ENCODE results near the gene ZIC1.

ZIC1 gene

DNA sequence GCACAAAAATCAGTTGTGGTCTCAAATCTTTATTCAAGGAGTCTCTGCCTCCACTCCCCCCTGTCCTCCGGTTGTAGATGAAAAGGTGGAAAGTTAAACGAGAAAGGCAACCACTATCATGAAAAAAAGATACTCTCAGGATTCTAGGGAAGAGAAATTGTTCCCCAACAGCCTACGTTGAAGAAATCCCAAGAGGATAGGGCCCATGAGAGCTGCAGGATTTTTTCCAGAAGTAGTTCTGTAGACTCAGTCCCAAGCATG lies 14.3 kb downstream of the ZIC1 start:
- Histone ChIP-seq H3K9ac (ENCODE audit: insufficient read length, low read depth) (no peak overlapping the region), H3K4me1 (ENCODE audit: insufficient read depth, insufficient read length) (peaks cover 7% of the 10 kb centered on the region), H3K9me3 (ENCODE audit: insufficient read depth, low read length) (no peaks in the 10 kb centered on the region), H3K4me3 (ENCODE audit: insufficient read length, low read depth) (no peak overlapping the region), H3K27me3 (ENCODE audit: insufficient read depth, insufficient read length) (peaks cover 95% of the 10 kb centered on the region), H3K36me3 (ENCODE audit: insufficient read depth, insufficient read length, low read length) (no peaks in the 10 kb centered on the region)
- TF ChIP-seq SUZ12 (IDR thresholded peaks at IDR 0.05; ENCODE audit: extremely low read depth, insufficient read depth, insufficient read length): no peak
- TF ChIP-seq YY1 (IDR thresholded peaks at IDR 0.05; ENCODE audit: insufficient read depth, insufficient read length): no peak
- no peak for TF ChIP-seq ZNF274 (IDR thresholded peaks at IDR 0.05; ENCODE audit: low read depth, low read length)
- DNase-seq (ENCODE audit: low read depth, low spot score): no peak

DNA sequence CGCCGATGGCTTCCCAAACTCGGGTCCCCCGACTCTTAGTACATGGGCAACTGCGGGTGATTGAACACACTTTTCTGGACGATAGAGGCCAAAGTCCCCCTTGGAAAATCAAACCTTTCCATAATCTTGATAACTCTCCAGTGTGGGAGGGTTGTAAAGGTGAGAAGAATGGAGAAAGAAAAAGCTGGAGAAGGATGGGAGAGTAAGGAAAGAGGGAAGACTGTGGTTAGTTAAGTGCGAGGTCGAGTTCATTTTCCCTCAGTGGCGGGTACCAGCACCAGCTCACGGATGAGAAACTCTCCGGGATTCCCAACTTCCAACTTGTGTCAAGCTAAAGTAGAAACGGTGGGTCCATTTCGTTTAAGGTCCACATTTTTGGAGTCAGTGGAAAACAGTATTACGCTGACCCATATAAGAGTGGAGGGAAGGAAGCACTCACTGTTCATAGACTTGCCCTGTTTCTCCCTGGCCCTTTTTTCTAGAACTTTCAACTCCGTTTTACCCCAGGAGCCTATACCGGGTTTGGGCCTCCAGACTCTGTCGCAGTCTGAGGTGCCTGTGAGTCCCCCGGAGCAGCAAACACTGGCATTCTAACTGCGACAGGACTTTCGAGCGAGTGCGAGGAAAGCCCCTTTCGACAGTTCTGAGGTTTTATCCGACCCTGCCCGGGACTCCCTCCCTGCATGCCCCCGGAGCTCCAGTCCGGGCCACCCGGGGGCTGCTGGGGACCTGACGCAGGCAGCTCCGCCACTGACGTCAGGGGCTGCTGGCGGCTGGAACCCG lies 14.8 kb downstream of the ZIC1 start:
- H3K4me3 ChIP-seq (ENCODE audit: insufficient read length, low read depth): peak overlapping the region; percentile 19
- no peaks in the 10 kb centered on the region for H3K36me3 ChIP-seq (ENCODE audit: insufficient read depth, insufficient read length, low read length)
- H3K9ac ChIP-seq (ENCODE audit: insufficient read length, low read depth): no peak overlapping the region
- peaks cover 90% of the 10 kb centered on the region for H3K27me3 ChIP-seq (ENCODE audit: insufficient read depth, insufficient read length)
- no peak for DNase-seq (ENCODE audit: low read depth, low spot score)
- H3K9me3 ChIP-seq (ENCODE audit: insufficient read depth, low read length): no peaks in the 10 kb centered on the region
- H3K4me1 ChIP-seq (ENCODE audit: insufficient read depth, insufficient read length): peaks cover 7% of the 10 kb centered on the region
- TF ChIP-seq YY1 (IDR thresholded peaks at IDR 0.05; ENCODE audit: insufficient read depth, insufficient read length) (no peak), SUZ12 (IDR thresholded peaks at IDR 0.05; ENCODE audit: extremely low read depth, insufficient read depth, insufficient read length) (peak; percentile 15), ZNF274 (IDR thresholded peaks at IDR 0.05; ENCODE audit: low read depth, low read length) (no peak)

DNA sequence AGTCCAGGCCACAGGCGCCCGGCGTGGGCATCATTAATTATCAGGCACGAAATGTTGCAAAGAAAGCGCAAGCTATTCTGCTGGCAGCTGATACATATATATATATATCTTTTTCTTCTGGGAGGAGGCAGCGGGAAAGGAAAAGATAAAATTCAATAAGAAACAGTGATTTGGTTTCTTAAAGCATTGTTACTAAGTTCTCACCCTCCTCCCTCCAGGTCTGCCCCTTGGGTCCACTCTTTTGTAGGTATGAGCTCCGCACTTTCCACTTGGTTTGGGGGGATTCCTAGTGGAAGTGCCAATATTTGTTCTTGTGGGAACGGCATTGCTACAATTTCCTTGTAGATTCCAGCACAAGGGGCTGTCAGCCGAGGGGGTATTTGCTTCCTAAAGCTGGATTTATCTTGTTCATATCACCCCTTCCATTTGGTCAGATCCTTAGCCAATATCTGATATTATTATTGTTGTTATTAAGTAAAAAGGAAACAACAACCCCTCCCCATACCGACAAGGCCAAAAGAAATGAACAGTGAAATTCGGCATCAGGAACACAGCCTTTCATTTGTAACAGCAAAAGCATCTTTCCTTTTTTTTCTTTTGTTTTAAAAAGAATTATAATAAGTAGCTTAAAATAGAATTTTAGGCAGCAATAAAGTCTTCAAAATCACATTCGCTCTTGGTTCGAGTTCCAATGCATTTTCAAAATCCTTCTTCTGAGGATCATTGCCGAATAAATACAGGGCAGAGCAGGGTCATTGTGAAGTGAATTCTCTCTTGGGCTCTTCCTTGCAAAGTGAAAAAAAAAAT lies 15.6 kb downstream of the ZIC1 start:
- H3K36me3 ChIP-seq (ENCODE audit: insufficient read depth, insufficient read length, low read length): no peaks in the 10 kb centered on the region
- no peak for DNase-seq (ENCODE audit: low read depth, low spot score)
- H3K4me3 ChIP-seq (ENCODE audit: insufficient read length, low read depth): peak overlapping the region; percentile 19
- H3K9me3 ChIP-seq (ENCODE audit: insufficient read depth, low read length): no peaks in the 10 kb centered on the region
- TF ChIP-seq SUZ12 (IDR thresholded peaks at IDR 0.05; ENCODE audit: extremely low read depth, insufficient read depth, insufficient read length) (no peak), YY1 (IDR thresholded peaks at IDR 0.05; ENCODE audit: insufficient read depth, insufficient read length) (no peak), ZNF274 (IDR thresholded peaks at IDR 0.05; ENCODE audit: low read depth, low read length) (no peak)
- H3K27me3 ChIP-seq (ENCODE audit: insufficient read depth, insufficient read length): peaks cover 82% of the 10 kb centered on the region
- peaks cover 5% of the 10 kb centered on the region for H3K4me1 ChIP-seq (ENCODE audit: insufficient read depth, insufficient read length)
- H3K9ac ChIP-seq (ENCODE audit: insufficient read length, low read depth): no peak overlapping the region

GRCh38 chr3:147425388-147425850 lies 16.3 kb downstream of the ZIC1 start:
- H3K4me1 ChIP-seq (ENCODE audit: insufficient read depth, insufficient read length): peaks cover 3% of the 10 kb centered on the region
- DNase-seq (ENCODE audit: low read depth, low spot score): no peak
- H3K9me3 ChIP-seq (ENCODE audit: insufficient read depth, low read length): no peaks in the 10 kb centered on the region
- no peaks in the 10 kb centered on the region for H3K36me3 ChIP-seq (ENCODE audit: insufficient read depth, insufficient read length, low read length)
- no peak overlapping the region for H3K4me3 ChIP-seq (ENCODE audit: insufficient read length, low read depth)
- H3K9ac ChIP-seq (ENCODE audit: insufficient read length, low read depth): no peak overlapping the region
- peaks cover 76% of the 10 kb centered on the region for H3K27me3 ChIP-seq (ENCODE audit: insufficient read depth, insufficient read length)
- TF ChIP-seq YY1 (IDR thresholded peaks at IDR 0.05; ENCODE audit: insufficient read depth, insufficient read length) (no peak), SUZ12 (IDR thresholded peaks at IDR 0.05; ENCODE audit: extremely low read depth, insufficient read depth, insufficient read length) (no peak), ZNF274 (IDR thresholded peaks at IDR 0.05; ENCODE audit: low read depth, low read length) (no peak)

DNA sequence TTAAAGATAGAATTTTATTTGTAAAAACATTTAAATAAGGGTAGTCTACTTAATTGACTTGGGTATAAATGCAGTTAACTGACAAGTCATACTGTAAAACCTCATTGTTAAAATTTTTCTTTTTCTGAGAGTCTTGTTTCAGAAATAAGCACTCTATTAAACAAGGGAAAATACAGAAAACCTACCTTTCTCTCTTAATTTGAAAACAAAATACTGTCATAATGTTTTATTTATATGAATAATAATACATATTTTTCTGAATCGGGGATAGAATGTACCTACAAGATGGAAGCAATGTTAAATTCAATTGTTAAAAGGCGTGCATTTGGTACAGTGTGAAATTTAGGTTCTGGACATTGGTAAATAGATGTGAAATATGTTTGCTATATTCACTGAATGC lies 17.8 kb downstream of the ZIC1 start:
- no peak overlapping the region for H3K9ac ChIP-seq (ENCODE audit: insufficient read length, low read depth)
- no peak overlapping the region for H3K4me3 ChIP-seq (ENCODE audit: insufficient read length, low read depth)
- no peak for TF ChIP-seq YY1 (IDR thresholded peaks at IDR 0.05; ENCODE audit: insufficient read depth, insufficient read length)
- TF ChIP-seq SUZ12 (IDR thresholded peaks at IDR 0.05; ENCODE audit: extremely low read depth, insufficient read depth, insufficient read length): no peak
- no peak for TF ChIP-seq ZNF274 (IDR thresholded peaks at IDR 0.05; ENCODE audit: low read depth, low read length)
- H3K4me1 ChIP-seq (ENCODE audit: insufficient read depth, insufficient read length): no peaks in the 10 kb centered on the region
- H3K27me3 ChIP-seq (ENCODE audit: insufficient read depth, insufficient read length): peaks cover 61% of the 10 kb centered on the region
- DNase-seq (ENCODE audit: low read depth, low spot score): no peak
- H3K9me3 ChIP-seq (ENCODE audit: insufficient read depth, low read length): no peaks in the 10 kb centered on the region
- H3K36me3 ChIP-seq (ENCODE audit: insufficient read depth, insufficient read length, low read length): no peaks in the 10 kb centered on the region

DNA sequence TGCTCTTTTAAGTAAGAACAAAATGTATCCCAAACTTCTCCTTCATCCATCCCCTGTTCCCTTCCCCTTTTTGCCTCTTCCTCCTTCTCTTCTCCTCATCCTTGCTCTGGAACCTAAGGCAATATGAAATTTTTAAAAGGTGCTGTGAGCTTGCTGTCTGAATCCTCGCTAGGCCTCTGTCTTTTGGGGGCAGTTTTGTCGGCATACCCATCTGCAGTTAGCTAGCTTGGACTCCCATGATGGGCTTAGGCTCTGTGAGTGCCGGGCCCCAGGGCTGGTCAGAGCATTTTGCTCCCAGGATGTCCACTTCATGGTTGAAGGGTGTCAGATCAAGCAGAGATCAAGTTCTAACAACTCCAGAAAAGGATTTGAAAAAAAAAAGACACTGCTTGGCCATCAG lies 18.6 kb downstream of the ZIC1 start:
- peaks cover 53% of the 10 kb centered on the region for H3K27me3 ChIP-seq (ENCODE audit: insufficient read depth, insufficient read length)
- no peaks in the 10 kb centered on the region for H3K36me3 ChIP-seq (ENCODE audit: insufficient read depth, insufficient read length, low read length)
- H3K9ac ChIP-seq (ENCODE audit: insufficient read length, low read depth): no peak overlapping the region

DNA sequence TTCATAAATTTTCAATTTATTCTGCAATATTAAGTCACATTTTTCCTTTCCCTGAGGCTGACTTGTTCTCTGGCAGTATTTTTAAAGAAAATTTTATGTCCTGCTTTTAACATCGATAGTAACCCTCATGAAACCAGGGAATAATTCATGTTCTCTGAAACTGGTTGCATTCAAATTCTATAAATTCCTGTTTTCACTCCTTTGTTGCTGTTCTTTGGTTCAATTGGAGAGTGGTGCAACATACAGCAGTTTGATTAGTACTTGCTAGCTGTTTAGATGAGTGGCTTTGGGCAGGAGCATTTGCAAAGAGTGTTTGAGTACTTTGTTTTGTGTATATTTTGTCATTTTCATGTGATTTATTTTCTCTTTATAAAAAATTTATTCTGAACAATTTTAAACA lies 19.2 kb downstream of the ZIC1 start:
- H3K27me3 ChIP-seq (ENCODE audit: insufficient read depth, insufficient read length): peaks cover 47% of the 10 kb centered on the region

More for the DNA sequence above, 18.6 kb downstream of the ZIC1 start:
- no peak for TF ChIP-seq YY1 (IDR thresholded peaks at IDR 0.05; ENCODE audit: insufficient read depth, insufficient read length)
- no peak for TF ChIP-seq SUZ12 (IDR thresholded peaks at IDR 0.05; ENCODE audit: extremely low read depth, insufficient read depth, insufficient read length)
- TF ChIP-seq ZNF274 (IDR thresholded peaks at IDR 0.05; ENCODE audit: low read depth, low read length): no peak
- Histone ChIP-seq H3K9me3 (ENCODE audit: insufficient read depth, low read length) (no peaks in the 10 kb centered on the region), H3K4me3 (ENCODE audit: insufficient read length, low read depth) (no peak overlapping the region), H3K4me1 (ENCODE audit: insufficient read depth, insufficient read length) (no peaks in the 10 kb centered on the region)
- no peak for DNase-seq (ENCODE audit: low read depth, low spot score)

More for the DNA sequence above, 19.2 kb downstream of the ZIC1 start:
- Histone ChIP-seq H3K4me1 (ENCODE audit: insufficient read depth, insufficient read length) (no peaks in the 10 kb centered on the region), H3K4me3 (ENCODE audit: insufficient read length, low read depth) (no peak overlapping the region), H3K36me3 (ENCODE audit: insufficient read depth, insufficient read length, low read length) (no peaks in the 10 kb centered on the region), H3K9me3 (ENCODE audit: insufficient read depth, low read length) (no peaks in the 10 kb centered on the region), H3K9ac (ENCODE audit: insufficient read length, low read depth) (no peak overlapping the region)
- TF ChIP-seq YY1 (IDR thresholded peaks at IDR 0.05; ENCODE audit: insufficient read depth, insufficient read length) (no peak), ZNF274 (IDR thresholded peaks at IDR 0.05; ENCODE audit: low read depth, low read length) (no peak), SUZ12 (IDR thresholded peaks at IDR 0.05; ENCODE audit: extremely low read depth, insufficient read depth, insufficient read length) (no peak)
- no peak for DNase-seq (ENCODE audit: low read depth, low spot score)

All from NT2/D1 (cell line).